Ovary (tissue), 9 donors: ENCODE measurements around the gene XRCC3. TPM values are rescaled to one million over a fixed set of nuclear protein-coding genes. Genes with fewer than 3 reads are reported as not detected.

Source experiments
- DNase-seq, 5 donors: peaks; one replicate each; pipeline ENCODE4 v3.0.0-alpha.2; 2019 to 2020
- H3K27ac ChIP-seq, 2 donors: fragments of 200-600 bp; one replicate each; pipeline versions ENCODE4 v1.5.1 to v1.8.0; 2019 to 2022
- H3K27me3 ChIP-seq: fragments of 200-600 bp; one replicate; pipeline ENCODE4 v1.8.0; 2022
- H3K36me3 ChIP-seq: fragments of 200-600 bp; sonication (generic); one replicate; pipeline ENCODE4 v1.5.1; 2019
- H3K4me1 ChIP-seq: one replicate; pipeline ENCODE4 v1.8.1; 2013; ENCODE audit warnings: mild to moderate bottlenecking, moderate library complexity; ENCODE audit not compliant: insufficient read depth
- H3K4me3 ChIP-seq: fragments of 200-600 bp; sonication (generic); one replicate; pipeline ENCODE4 v1.5.1; 2017
- H3K9me3 ChIP-seq, 2 donors: fragments of 200-600 bp in 1 of 2; sonication (generic) in 1 of 2; one replicate each; pipeline versions ENCODE4 v1.5.1 to v1.8.1; 2013 to 2019; ENCODE audit warnings: mild to moderate bottlenecking in 1 of 2, moderate library complexity in 1 of 2
- CTCF ChIP-seq, 3 donors: fragments of 450-650 bp in 2 of 3; fragments of 200-600 bp in 1 of 3; IDR thresholded peaks; one replicate each; pipeline versions ENCODE4 v1.5.1 to v1.8.0; 2016 to 2022; ENCODE audit warnings: antibody characterized with exemption in 3 of 3, mild to moderate bottlenecking in 1 of 3
- EP300 ChIP-seq: sonication (generic); formaldehyde crosslinking; IDR thresholded peaks from one replicate; pipeline ENCODE4 v1.6.1; 2017; ENCODE audit warnings: antibody characterized with exemption
- POLR2A ChIP-seq: fragments of 450-650 bp; IDR thresholded peaks from one replicate; pipeline ENCODE4 v1.6.1; 2017; ENCODE audit warnings: antibody characterized with exemption, mild to moderate bottlenecking, moderate library complexity
- WGBS, 3 donors: extraction: QIAGEN DNeasy Blood & Tissue Kit in 1 of 3; methylation state at CpG; one replicate each; pipeline versions ENCODE4 v1.1.5 to v1.1.7; 2013 to 2017; 5-methylcytosine and 5-hydroxymethylcytosine counted together
- intact Hi-C, 4 donors: fragments of 100-400 bp; cut with DNase I; formaldehyde crosslinking; loops; one replicate each; pipeline versions ENCODE4 v1.11.0 to v1.15.1; 2022 to 2023
- polyA plus RNA-seq, 2 donors: library from polyadenylated mRNA; stranded (reverse); fragments of 200-250 nt in 1 of 2; fragments of 350-450 nt in 1 of 2; fragmentation: Illumina TruSeq in 1 of 2; extraction: RNeasy Lipid Tissue Mini Kit (QIAGEN cat#74804) in 1 of 2; gene quantifications; one replicate each; pipeline ENCODE4 v1.2.3, GENCODE V29; 2013 to 2014
- total RNA-seq, 7 donors: library from RNA; depleted of rRNA in 2 of 7; stranded (reverse); fragments of >200 nt in 2 of 7; fragmentation: NEBNext Ultra II Directional in 3 of 7; extraction: Animal tissue kit (Norgen Biotek cat#: 25700) in 3 of 7; gene quantifications; one replicate each; pipeline versions ENCODE4 v1.1.0 to v1.2.4, GENCODE V29; 2016 to 2023
- donor health status: DM: no; HTN: no; CAD: no; lungs with moderate emphysema.
- donor health status: DM: no; HTN: no; CAD: no.
- donor health status: Bipolar disorder and iron deficiency.
- donor health status: DM: yes; HTN: yes; CAD: no.
- donor health status: DM: no; HTN: no; CAD: no.
- donor health status: DM: yes; HTN: yes; CAD: no.

XRCC3 gene
- total and polyA plus RNA-seq, 9 donors = 1.4 to 8.5 (median 3.7) TPM

- Histone ChIP-seq H3K4me3 (no peak overlapping the region), H3K36me3 (no peaks in the 10 kb centered on the region), H3K27ac (no peak overlapping the region), H3K4me1 (peaks cover 14% of the 10 kb centered on the region), H3K27me3 (no peaks in the 10 kb centered on the region), H3K9me3 (no peaks in the 10 kb centered on the region)
- no peak for TF ChIP-seq EP300
- no peak for TF ChIP-seq CTCF (IDR thresholded peaks at IDR 0.05)
- TF ChIP-seq POLR2A = no peak
- 83 to 87% (median 87%) methylated on average over 15 of the region's 15 CpGs for WGBS, 3 donors
- intact Hi-C loops = loop anchor here in 1 of 4 donors (5.0 kb wide), 1 partner anchor 313 kb away; no protein-coding TSS in a partner anchor
- no peak for DNase-seq
These were observed 29.6 kb upstream of the XRCC3 start for GRCh38 chr14:103744621-103745395.

DNA sequence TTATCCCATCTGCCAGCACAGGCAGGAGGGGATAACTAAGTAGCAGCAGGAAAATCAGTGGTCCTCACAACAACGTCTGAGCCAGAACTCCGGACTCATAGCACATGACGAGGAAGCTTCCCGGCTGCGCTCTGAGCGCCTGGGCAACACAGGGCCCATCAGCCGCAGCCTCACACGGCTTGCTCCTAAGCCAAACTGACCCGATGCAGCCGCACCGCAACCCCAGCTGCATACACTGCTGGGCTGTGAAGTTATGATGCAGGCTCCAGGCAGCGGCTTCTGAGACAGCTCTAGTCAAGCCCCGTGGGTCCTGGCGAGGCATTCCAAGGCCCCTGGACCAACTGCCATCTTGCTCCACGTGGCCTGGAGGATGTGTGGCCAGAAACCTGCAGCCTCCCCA is 28.4 kb upstream of the XRCC3 start:
- no peaks in the 10 kb centered on the region for H3K9me3 ChIP-seq
- WGBS, 3 donors = 85 to 89% (median 88%) methylated on average over 15 of the region's 15 CpGs
- no peaks in the 10 kb centered on the region for H3K27me3 ChIP-seq
- no peak overlapping the region for H3K4me3 ChIP-seq
- no peaks in the 10 kb centered on the region for H3K36me3 ChIP-seq
- H3K4me1 ChIP-seq = peaks cover 14% of the 10 kb centered on the region
- no peak for DNase-seq
- no peak overlapping the region for H3K27ac ChIP-seq
- TF ChIP-seq POLR2A (no peak), EP300 (no peak), CTCF (IDR thresholded peaks at IDR 0.05) (no peak)
- intact Hi-C loops = loop anchor here in 1 of 4 donors (5.0 kb wide), 1 partner anchor 311 kb away; no protein-coding TSS in a partner anchor

- H3K27ac ChIP-seq = no peak overlapping the region
- DNase-seq = no peak
- H3K27me3 ChIP-seq = no peaks in the 10 kb centered on the region
- H3K36me3 ChIP-seq = no peaks in the 10 kb centered on the region
- TF ChIP-seq POLR2A (no peak), CTCF (IDR thresholded peaks at IDR 0.05) (no peak), EP300 (no peak)
- no peak overlapping the region for H3K4me3 ChIP-seq
- H3K4me1 ChIP-seq = peaks cover 14% of the 10 kb centered on the region
- intact Hi-C loops = loop anchor here in 1 of 4 donors (5.0 kb wide), 1 partner anchor 310 kb away; no protein-coding TSS in a partner anchor
- 89 to 91% (median 90%) methylated on average over 14 of the region's 14 CpGs for WGBS, 3 donors
- H3K9me3 ChIP-seq = no peaks in the 10 kb centered on the region
These were observed 27.4 kb upstream of the XRCC3 start for GRCh38 chr14:103742499-103743255.

DNA sequence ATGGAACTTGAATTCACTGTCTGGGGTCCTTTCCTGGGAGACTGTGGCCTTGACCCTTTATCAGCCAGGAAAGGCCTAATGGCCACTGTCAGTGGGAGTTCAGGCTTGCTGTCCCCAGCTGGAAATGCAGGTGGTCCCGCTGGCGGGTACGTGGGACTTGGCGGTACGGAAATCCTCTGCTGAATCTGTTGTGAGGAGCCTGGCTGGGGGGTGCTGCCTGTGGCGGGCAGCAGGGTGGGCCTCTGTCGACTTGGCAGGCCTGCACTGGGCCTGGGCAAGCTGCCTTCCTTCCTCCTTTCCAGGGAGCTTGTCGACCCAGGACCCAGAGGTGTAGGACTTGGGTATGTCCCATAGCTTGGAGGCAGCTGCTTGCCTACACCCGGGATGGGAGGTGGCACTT is 26.6 kb upstream of the XRCC3 start:
- no peaks in the 10 kb centered on the region for H3K27me3 ChIP-seq
- H3K27ac ChIP-seq = peak overlapping the region in 1 of 2 donors; percentile 34
- H3K4me1 ChIP-seq = peaks cover 20% of the 10 kb centered on the region
- WGBS, 3 donors = 46 to 65% (median 47%) methylated on average over 9 of the region's 9 CpGs
- no peaks in the 10 kb centered on the region for H3K36me3 ChIP-seq
- no peaks in the 10 kb centered on the region for H3K9me3 ChIP-seq
- no peak for TF ChIP-seq CTCF (IDR thresholded peaks at IDR 0.05)
- TF ChIP-seq POLR2A = no peak
- TF ChIP-seq EP300 = no peak
- no peak overlapping the region for H3K4me3 ChIP-seq
- intact Hi-C loops = loop anchor here in 1 of 4 donors (5.0 kb wide), 1 partner anchor 310 kb away; no protein-coding TSS in a partner anchor
- peak in 1 of 5 donors; percentile 52 for DNase-seq
